ENCODE measurements around the gene IL10RA. TPM values are rescaled to one million over a fixed set of nuclear protein-coding genes. Genes with fewer than 3 reads are reported as not detected.

Gene IL10RA
- total RNA-seq, 1 experiment from 2014 or later: 0.41 TPM

DNA sequence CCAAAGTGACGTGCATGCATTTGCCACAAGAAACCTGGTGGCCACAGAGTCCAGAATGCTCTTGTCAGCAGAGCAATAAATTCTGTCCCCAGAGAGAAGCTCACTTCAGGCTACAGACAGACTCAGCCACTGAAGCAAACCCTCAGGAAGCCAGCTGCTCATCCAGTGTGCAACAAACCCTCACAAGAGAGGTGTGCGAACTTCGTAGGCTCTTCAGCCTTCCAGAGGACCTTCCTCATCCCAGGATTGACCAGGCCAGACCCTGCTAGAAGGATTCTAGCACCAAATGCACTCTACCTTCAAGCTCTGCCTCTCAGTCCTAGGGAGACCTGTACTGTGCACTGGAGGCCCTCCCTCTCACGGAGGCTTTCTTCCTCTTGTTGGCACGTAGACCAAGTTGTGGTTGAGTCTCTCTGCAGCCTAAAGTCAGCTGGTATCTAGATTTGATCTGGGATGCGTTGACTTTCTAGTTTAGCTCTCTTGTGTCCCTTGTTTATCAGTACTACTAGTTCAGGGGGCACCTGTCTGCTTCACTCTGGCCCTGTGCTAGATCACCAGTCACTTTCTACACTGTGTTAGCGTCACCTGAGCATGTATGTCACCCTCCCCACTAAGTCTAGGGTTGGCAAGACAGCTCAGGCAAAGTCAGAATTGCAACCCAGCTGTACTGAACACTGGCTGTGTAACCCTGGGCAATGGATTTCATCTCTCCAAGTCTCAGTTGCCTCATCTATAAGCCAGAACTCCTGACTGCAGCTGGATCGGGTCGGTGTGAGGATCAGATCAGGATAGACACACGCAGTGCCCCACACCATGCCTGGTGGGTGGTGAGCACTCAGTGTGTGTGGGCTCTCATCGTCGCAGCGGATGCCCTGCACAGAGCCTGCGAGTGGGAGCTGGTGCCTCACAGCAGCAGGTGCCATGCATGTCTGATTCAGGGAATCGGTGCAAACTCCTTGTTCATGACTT lies 34.9 kb upstream of the IL10RA start:
- ChIA-PET CTCF (interaction anchor here (0.7 to 1.0 kb wide), 2 partner anchors 31 to 102 kb away, joined by 3 to 5 read pairs; no protein-coding TSS in a partner anchor), POLR2A (no interaction called here)
- Histone ChIP-seq H3K36me3 (ENCODE audit: control insufficient read depth, insufficient read depth, low read length) (no peaks in the 10 kb centered on the region), H3K4me3 (ENCODE audit: low read depth in 2 of 2, low read length in 2 of 2) (no peak overlapping the region), H3K27me3 (ENCODE audit: control insufficient read depth, insufficient read depth, low read length) (peaks cover 12% of the 10 kb centered on the region), H3K9me3 (ENCODE audit: control insufficient read depth, insufficient read depth, low read depth, low read length) (no peaks in the 10 kb centered on the region), H3K27ac (ENCODE audit: low read length) (no peak overlapping the region), H3K4me1 (ENCODE audit: control insufficient read depth, insufficient read depth, low read length) (no peaks in the 10 kb centered on the region)
- intact Hi-C loops (cut with micrococcal nuclease; ENCODE audit: unreplicated experiment) (loop anchor here (1.0 to 10.0 kb wide), 2 partner anchors 102 to 526 kb away; no protein-coding TSS in a partner anchor), in situ Hi-C loops (cut with HindIII; ENCODE audit: low pct_unique_long_range_greater_than_20kb, low sequenced_read_pairs) (no loop called here)
- TF ChIP-seq, protein P1, sequence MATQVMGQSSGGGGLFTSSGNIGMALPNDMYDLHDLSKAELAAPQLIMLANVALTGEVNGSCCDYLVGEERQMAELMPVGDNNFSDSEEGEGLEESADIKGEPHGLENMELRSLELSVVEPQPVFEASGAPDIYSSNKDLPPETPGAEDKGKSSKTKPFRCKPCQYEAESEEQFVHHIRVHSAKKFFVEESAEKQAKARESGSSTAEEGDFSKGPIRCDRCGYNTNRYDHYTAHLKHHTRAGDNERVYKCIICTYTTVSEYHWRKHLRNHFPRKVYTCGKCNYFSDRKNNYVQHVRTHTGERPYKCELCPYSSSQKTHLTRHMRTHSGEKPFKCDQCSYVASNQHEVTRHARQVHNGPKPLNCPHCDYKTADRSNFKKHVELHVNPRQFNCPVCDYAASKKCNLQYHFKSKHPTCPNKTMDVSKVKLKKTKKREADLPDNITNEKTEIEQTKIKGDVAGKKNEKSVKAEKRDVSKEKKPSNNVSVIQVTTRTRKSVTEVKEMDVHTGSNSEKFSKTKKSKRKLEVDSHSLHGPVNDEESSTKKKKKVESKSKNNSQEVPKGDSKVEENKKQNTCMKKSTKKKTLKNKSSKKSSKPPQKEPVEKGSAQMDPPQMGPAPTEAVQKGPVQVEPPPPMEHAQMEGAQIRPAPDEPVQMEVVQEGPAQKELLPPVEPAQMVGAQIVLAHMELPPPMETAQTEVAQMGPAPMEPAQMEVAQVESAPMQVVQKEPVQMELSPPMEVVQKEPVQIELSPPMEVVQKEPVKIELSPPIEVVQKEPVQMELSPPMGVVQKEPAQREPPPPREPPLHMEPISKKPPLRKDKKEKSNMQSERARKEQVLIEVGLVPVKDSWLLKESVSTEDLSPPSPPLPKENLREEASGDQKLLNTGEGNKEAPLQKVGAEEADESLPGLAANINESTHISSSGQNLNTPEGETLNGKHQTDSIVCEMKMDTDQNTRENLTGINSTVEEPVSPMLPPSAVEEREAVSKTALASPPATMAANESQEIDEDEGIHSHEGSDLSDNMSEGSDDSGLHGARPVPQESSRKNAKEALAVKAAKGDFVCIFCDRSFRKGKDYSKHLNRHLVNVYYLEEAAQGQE (IDR thresholded peaks at IDR 0.05; ENCODE audit: insufficient read depth in 1 of 2, low read depth in 2 of 2, low read length in 1 of 2): no peak
- TF ChIP-seq SIN3A (IDR thresholded peaks at IDR 0.05; ENCODE audit: borderline replicate concordance, insufficient read depth, low read depth, low read length) (no peak), TCF7L2 (IDR thresholded peaks at IDR 0.05; ENCODE audit: low read depth, low read length) (no peak), POLR2AphosphoS5 (IDR thresholded peaks at IDR 0.05; ENCODE audit: low read depth, low read length) (no peak)
- TF ChIP-seq, protein P2, sequence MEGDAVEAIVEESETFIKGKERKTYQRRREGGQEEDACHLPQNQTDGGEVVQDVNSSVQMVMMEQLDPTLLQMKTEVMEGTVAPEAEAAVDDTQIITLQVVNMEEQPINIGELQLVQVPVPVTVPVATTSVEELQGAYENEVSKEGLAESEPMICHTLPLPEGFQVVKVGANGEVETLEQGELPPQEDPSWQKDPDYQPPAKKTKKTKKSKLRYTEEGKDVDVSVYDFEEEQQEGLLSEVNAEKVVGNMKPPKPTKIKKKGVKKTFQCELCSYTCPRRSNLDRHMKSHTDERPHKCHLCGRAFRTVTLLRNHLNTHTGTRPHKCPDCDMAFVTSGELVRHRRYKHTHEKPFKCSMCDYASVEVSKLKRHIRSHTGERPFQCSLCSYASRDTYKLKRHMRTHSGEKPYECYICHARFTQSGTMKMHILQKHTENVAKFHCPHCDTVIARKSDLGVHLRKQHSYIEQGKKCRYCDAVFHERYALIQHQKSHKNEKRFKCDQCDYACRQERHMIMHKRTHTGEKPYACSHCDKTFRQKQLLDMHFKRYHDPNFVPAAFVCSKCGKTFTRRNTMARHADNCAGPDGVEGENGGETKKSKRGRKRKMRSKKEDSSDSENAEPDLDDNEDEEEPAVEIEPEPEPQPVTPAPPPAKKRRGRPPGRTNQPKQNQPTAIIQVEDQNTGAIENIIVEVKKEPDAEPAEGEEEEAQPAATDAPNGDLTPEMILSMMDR (IDR thresholded peaks at IDR 0.05): no peak
- no peak for DNase-seq (ENCODE audit: low read depth, low spot score)
- no peak for ATAC-seq
- no TSS peak for BruUV-seq (replicated peaks)

DNA sequence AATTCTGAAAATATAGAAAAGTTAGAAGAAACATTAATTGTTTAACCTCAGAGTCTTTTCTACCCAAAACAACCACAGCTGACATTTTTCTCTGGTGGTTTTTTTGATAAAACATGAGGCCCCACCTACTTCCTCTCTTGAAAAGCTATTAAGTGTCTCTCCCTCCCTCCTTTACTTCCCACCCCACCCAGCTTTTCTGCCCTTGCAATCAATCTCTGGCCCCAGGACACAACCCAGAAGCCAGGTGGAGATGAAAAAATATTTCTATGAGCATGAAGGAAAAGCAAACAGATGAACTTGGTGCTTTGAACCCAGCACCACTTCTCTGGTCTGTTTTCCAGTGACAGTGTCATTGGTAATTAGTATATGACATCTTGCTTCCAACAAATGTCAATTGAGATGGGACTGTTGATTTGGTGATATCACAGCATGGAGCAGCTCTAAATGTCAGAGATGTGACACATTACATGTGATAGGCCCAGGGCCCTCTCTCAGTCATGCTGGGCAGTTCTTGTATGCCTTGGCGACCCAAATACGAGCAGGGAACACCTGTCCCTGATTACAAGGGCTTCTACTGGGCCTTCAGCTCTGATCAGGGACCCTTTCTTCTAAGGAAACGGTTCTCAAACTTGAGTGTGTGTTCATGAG lies 33.0 kb upstream of the IL10RA start:
- Histone ChIP-seq H3K4me1 (ENCODE audit: control insufficient read depth, insufficient read depth, low read length) (no peaks in the 10 kb centered on the region), H3K27ac (ENCODE audit: low read length) (no peak overlapping the region), H3K4me3 (ENCODE audit: low read depth in 2 of 2, low read length in 2 of 2) (no peak overlapping the region), H3K9me3 (ENCODE audit: control insufficient read depth, insufficient read depth, low read depth, low read length) (no peaks in the 10 kb centered on the region), H3K36me3 (ENCODE audit: control insufficient read depth, insufficient read depth, low read length) (no peaks in the 10 kb centered on the region), H3K27me3 (ENCODE audit: control insufficient read depth, insufficient read depth, low read length) (peaks cover 14% of the 10 kb centered on the region)
- CTCF ChIA-PET: interaction anchor here (0.5 to 0.6 kb wide), 2 partner anchors 30 to 114 kb away, joined by 3 read pairs; no protein-coding TSS in a partner anchor
- POLR2A ChIA-PET: no interaction called here
- ATAC-seq (no peak), DNase-seq (ENCODE audit: low read depth, low spot score) (no peak)
- no TSS peak for BruUV-seq (replicated peaks)
- intact Hi-C loops (cut with micrococcal nuclease; ENCODE audit: unreplicated experiment) (loop anchor here (10.0 kb wide), 1 partner anchor 528 kb away; no protein-coding TSS in a partner anchor), in situ Hi-C loops (cut with HindIII; ENCODE audit: low pct_unique_long_range_greater_than_20kb, low sequenced_read_pairs) (no loop called here)
- TF ChIP-seq SIN3A (IDR thresholded peaks at IDR 0.05; ENCODE audit: borderline replicate concordance, insufficient read depth, low read depth, low read length) (no peak), TCF7L2 (IDR thresholded peaks at IDR 0.05; ENCODE audit: low read depth, low read length) (no peak), POLR2AphosphoS5 (IDR thresholded peaks at IDR 0.05; ENCODE audit: low read depth, low read length) (no peak)
- TF ChIP-seq, protein P2 (IDR thresholded peaks at IDR 0.05): no peak
- TF ChIP-seq, protein P1 (IDR thresholded peaks at IDR 0.05; ENCODE audit: insufficient read depth in 1 of 2, low read depth in 2 of 2, low read length in 1 of 2): no peak

Measured in Panc1 (cell line).